ENCODE measurements around the gene SMIM31. TPM values are rescaled to one million over a fixed set of nuclear protein-coding genes. Genes with fewer than 3 reads are reported as not detected.

SMIM31 gene
- total RNA-seq, 1 experiment from 2014 or later, result not detected

- Mint-ChIP-seq H3K36me3 (ENCODE audit: insufficient read depth in 1 of 3, low read depth in 3 of 3) (no peaks in the 10 kb centered on the region; a peak in 1 of 7 replicates), H3K27ac (no peak overlapping the region), H3K9me3 (no peaks in the 10 kb centered on the region), H3K4me3 (no peak overlapping the region), H3K4me1 (peaks cover 15 to 29% of the 10 kb centered on the region in 2 experiments), H3K27me3 (ENCODE audit: low read depth) (no peaks in the 10 kb centered on the region)
- Histone ChIP-seq H3K4me2 (ENCODE audit: insufficient read depth, insufficient read length, low read length) (no peak overlapping the region), H3K27me3 (ENCODE audit: insufficient read depth, low read length) (no peaks in the 10 kb centered on the region), H2BK15ac (ENCODE audit: low read depth, low read length) (no peak overlapping the region), H4K20me1 (ENCODE audit: control insufficient read depth, insufficient read depth, insufficient read length) (no peaks in the 10 kb centered on the region), H3K23me2 (ENCODE audit: insufficient read length, low read depth, low read length, poor library complexity, severe bottlenecking) (no peaks in the 10 kb centered on the region), H3K14ac (ENCODE audit: insufficient read depth, low read length) (no peak overlapping the region), H4K91ac (ENCODE audit: insufficient read length, low read depth, low read length) (no peak overlapping the region), H3K4ac (ENCODE audit: low read depth, low read length) (no peak overlapping the region), H3K79me1 (ENCODE audit: insufficient read depth, low read depth, low read length, poor library complexity, severe bottlenecking) (no peaks in the 10 kb centered on the region), H3K9ac (ENCODE audit: extremely low read depth, insufficient read length, low read length) (no peak overlapping the region), H3K23ac (ENCODE audit: insufficient read length, low read depth, low read length) (no peak overlapping the region), H3K9me3 (ENCODE audit: control insufficient read depth, low read depth, low read length) (no peaks in the 10 kb centered on the region), H3K18ac (ENCODE audit: insufficient read length, low read depth, low read length) (no peak overlapping the region), H4K8ac (replicated peaks; ENCODE audit: insufficient read length, low read depth, low read length) (no peak overlapping the region), H2BK20ac (ENCODE audit: low read depth, low read length, poor library complexity, severe bottlenecking) (no peak overlapping the region), H2BK12ac (ENCODE audit: insufficient read length, low read depth, low read length) (no peak overlapping the region), H2BK120ac (ENCODE audit: low read depth, low read length, poor library complexity, severe bottlenecking) (no peak overlapping the region), H3K27ac (ENCODE audit: insufficient read length, low read depth, low read length) (no peak overlapping the region), H2AFZ (ENCODE audit: low read length) (no peak overlapping the region), H3K4me1 (ENCODE audit: insufficient read depth, low read length) (no peaks in the 10 kb centered on the region), H4K5ac (ENCODE audit: insufficient read length, low read depth, low read length) (no peak overlapping the region), H3K56ac (ENCODE audit: insufficient read length, low read depth, low read length) (no peak overlapping the region), H2BK5ac (ENCODE audit: insufficient read length, low read length) (no peak overlapping the region), H2AK5ac (ENCODE audit: insufficient read length, low read length) (no peak overlapping the region), H3K79me2 (ENCODE audit: insufficient read depth, low read length) (no peaks in the 10 kb centered on the region), H3T11ph (ENCODE audit: low read length) (no peak overlapping the region)
- no CpG with 5 or more reads among the region's 4 CpGs for WGBS (ENCODE audit: extremely low coverage, insufficient read length, low lambda C conversion rate)
- no peak for TF ChIP-seq CTCF (conservative IDR thresholded peaks at IDR 0.05)
- DNase-seq, result no peak
Measured at GRCh38 chr4:164770010-164770724, 16.2 kb downstream of the SMIM31 start.
